Prostate gland (tissue), 2 donors: ENCODE results near the gene PHF12. TPM values are rescaled to one million over a fixed set of nuclear protein-coding genes. Genes with fewer than 3 reads are reported as not detected.

Source experiments
- DNase-seq: peaks from one replicate; pipeline ENCODE4 v3.0.0-alpha.2; 2019; ENCODE audit warnings: low spot score
- H3K27ac ChIP-seq, 2 donors: fragments of 200-600 bp; sonication (generic); 2 replicates each; pipeline ENCODE4 v1.5.1; 2017 to 2019
- H3K27me3 ChIP-seq: fragments of 200-600 bp; sonication (generic); replicated peaks from 2 replicates; pipeline ENCODE4 v1.5.1; 2019; ENCODE audit not compliant: insufficient read depth
- H3K36me3 ChIP-seq, 2 donors: fragments of 200-600 bp; sonication (generic); 1 replicate in 1 of 2; 2 replicates in 1 of 2; pipeline versions ENCODE4 v1.5.1 to v1.8.1; 2017 to 2019
- H3K4me1 ChIP-seq: fragments of 200-600 bp; sonication (generic); replicated peaks from 2 replicates; pipeline ENCODE4 v1.5.1; 2019
- H3K4me3 ChIP-seq, 2 donors: fragments of 200-600 bp; sonication (generic); 2 replicates each; pipeline ENCODE4 v1.5.1; 2017 to 2019
- H3K9me3 ChIP-seq: fragments of 200-600 bp; sonication (generic); 2 replicates; pipeline ENCODE4 v1.5.1; 2017
- CTCF ChIP-seq, 4 experiments: fragments of 200-600 bp in 2 of 4; fragments of 450-650 bp in 2 of 4; sonication (generic) in 2 of 4; IDR thresholded peaks; 1 replicate in 3 of 4; 2 replicates in 1 of 4; pipeline ENCODE4 v1.5.1; 2016 to 2019; ENCODE audit warnings: antibody characterized with exemption in 4 of 4, mild to moderate bottlenecking in 2 of 4, moderate library complexity in 2 of 4
- POLR2A ChIP-seq: fragments of 450-650 bp; IDR thresholded peaks from one replicate; pipeline ENCODE4 v1.6.1; 2016; ENCODE audit warnings: antibody characterized with exemption, mild to moderate bottlenecking
- POLR2AphosphoS5 ChIP-seq: sonication (generic); formaldehyde crosslinking; IDR thresholded peaks from one replicate; pipeline ENCODE4 v1.6.1; 2017; ENCODE audit warnings: antibody characterized with exemption
- WGBS: methylation state at CpG from one replicate; pipeline ENCODE4 v1.1.5; 2018; 5-methylcytosine and 5-hydroxymethylcytosine counted together
- intact Hi-C: fragments of 100-400 bp; cut with DNase I; formaldehyde crosslinking; loops from one replicate; pipeline ENCODE4 v1.14.2; 2022
- total RNA-seq, 2 donors: library from RNA; depleted of rRNA; stranded (reverse); fragments of >200 nt; gene quantifications; one replicate each; pipeline ENCODE4 v1.1.0, GENCODE V29; 2016

The PHF12 gene
- total RNA-seq, 2 donors from 2014 or later = 74.9 to 112 TPM

- no peak overlapping the region for H3K4me3 ChIP-seq
- WGBS = 92% methylated on average over 13 of the region's 13 CpGs
- intact Hi-C loops = loop anchor here (10.0 kb wide), 1 partner anchor 187 kb away; the partner anchor contains the start of genes NEK8 and TLCD1
- DNase-seq = no peak
- peaks cover 31 to 55% of the 10 kb centered on the region in 2 donors for H3K36me3 ChIP-seq
- no peaks in the 10 kb centered on the region for H3K27me3 ChIP-seq
- TF ChIP-seq POLR2AphosphoS5 = no peak
- no peaks in the 10 kb centered on the region for H3K4me1 ChIP-seq
- H3K9me3 ChIP-seq = no peaks in the 10 kb centered on the region
- H3K27ac ChIP-seq = no peak overlapping the region
Measured at GRCh38 chr17:28911411-28912045, 39.8 kb downstream of the PHF12 start.

DNA sequence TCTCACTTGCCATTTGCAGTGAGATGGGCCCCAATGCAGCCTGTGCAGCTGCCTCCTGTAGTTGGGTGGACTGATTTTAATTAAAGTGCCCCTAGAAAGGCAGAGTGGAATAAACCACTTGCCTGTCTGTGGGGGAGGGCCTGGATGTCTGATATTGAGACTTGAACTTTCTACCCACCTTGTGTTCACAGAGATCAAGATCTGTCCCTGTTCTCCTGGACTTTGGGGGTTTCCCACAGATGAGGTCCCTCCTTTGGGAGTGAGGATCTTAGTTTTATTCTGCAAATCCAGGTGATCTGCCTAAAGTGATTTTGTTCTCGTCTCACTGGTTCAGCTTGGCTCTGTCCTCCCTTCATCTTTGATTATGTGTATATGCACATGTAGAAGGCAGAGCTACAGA is 40.8 kb downstream of the PHF12 start:
- DNase-seq = no peak
- Histone ChIP-seq H3K4me3 (no peak overlapping the region), H3K36me3 (peaks cover 31 to 62% of the 10 kb centered on the region in 2 donors), H3K27me3 (no peaks in the 10 kb centered on the region), H3K9me3 (no peaks in the 10 kb centered on the region), H3K27ac (no peak overlapping the region), H3K4me1 (no peaks in the 10 kb centered on the region)
- TF ChIP-seq POLR2A = no peak
- TF ChIP-seq POLR2AphosphoS5 = no peak
- no peak for TF ChIP-seq CTCF (IDR thresholded peaks at IDR 0.05)
- 100% methylated on average over 1 of the region's 1 CpG for WGBS
- intact Hi-C loops = loop anchor here (10.0 kb wide), 1 partner anchor 186 kb away; the partner anchor contains the start of genes NEK8 and TLCD1

- Histone ChIP-seq H3K4me3 (no peak overlapping the region), H3K4me1 (no peaks in the 10 kb centered on the region), H3K27me3 (no peaks in the 10 kb centered on the region), H3K27ac (peak overlapping the region; percentile 49 to 55), H3K9me3 (no peaks in the 10 kb centered on the region), H3K36me3 (peaks cover 27 to 51% of the 10 kb centered on the region in 2 donors)
- DNase-seq = no peak
- 32% methylated on average over 6 of the region's 6 CpGs for WGBS
- peak; percentile 35 for TF ChIP-seq POLR2AphosphoS5
- TF ChIP-seq POLR2A = no peak
- no peak for TF ChIP-seq CTCF (IDR thresholded peaks at IDR 0.05)
- intact Hi-C loops = no loop called here
Measured at GRCh38 chr17:28908640-28909167, 42.6 kb downstream of the PHF12 start.

DNA sequence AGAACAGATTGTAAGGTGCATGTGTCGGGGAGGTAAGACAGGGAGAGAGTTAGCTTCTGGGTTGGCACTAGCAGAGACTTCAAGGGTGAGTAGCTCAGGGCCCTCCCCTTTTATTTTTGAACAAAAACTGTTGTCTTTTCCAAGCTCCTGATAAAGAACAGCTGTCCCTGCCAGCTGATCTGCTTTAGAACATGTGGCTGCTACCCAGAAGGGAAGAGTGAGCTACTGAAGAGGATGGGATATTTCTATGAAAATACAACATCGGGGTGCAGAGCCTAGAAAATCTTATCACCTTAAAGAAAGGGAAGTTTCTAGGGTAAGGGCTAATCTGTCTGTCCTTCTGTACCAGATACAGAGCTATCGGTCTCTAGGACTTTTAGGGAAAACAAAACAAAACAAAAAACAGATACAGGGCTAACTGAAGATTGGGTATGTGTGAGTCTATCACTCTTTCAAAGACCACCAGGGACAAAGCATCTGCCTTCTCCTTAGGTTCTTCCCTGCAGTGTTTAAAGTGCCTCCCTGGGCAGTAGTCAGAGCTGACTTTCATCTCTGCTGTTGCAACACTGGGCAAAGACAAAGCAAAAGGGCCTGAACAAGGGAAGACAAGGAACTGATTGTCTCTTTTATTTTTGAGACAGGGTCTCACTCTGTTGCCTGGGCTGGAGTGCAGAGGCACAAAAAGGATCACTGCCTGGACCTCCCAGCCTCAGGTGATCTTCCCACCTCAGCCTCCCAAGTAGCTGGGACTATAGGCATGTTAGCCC is 43.4 kb downstream of the PHF12 start:
- no peak for DNase-seq
- peaks cover 25 to 43% of the 10 kb centered on the region in 2 donors for H3K36me3 ChIP-seq
- H3K27me3 ChIP-seq = no peaks in the 10 kb centered on the region
- no peaks in the 10 kb centered on the region for H3K9me3 ChIP-seq
- 77% methylated on average over 3 of the region's 3 CpGs for WGBS
- H3K4me3 ChIP-seq = no peak overlapping the region
- no peaks in the 10 kb centered on the region for H3K4me1 ChIP-seq
- TF ChIP-seq CTCF (IDR thresholded peaks at IDR 0.05) (no peak), POLR2AphosphoS5 (no peak), POLR2A (no peak)
- intact Hi-C loops = no loop called here
- H3K27ac ChIP-seq = peak overlapping the region; percentile 49 to 55

GRCh38 chr17:28906706-28907438 is 44.4 kb downstream of the PHF12 start:
- no peak for TF ChIP-seq CTCF (IDR thresholded peaks at IDR 0.05)
- no peak for TF ChIP-seq POLR2AphosphoS5
- TF ChIP-seq POLR2A = no peak
- 58% methylated on average over 7 of the region's 7 CpGs for WGBS
- peak overlapping the region in 1 of 2 donors; percentile 55 for H3K27ac ChIP-seq
- H3K27me3 ChIP-seq = no peaks in the 10 kb centered on the region
- H3K36me3 ChIP-seq = peaks cover 20 to 33% of the 10 kb centered on the region in 2 donors
- no peak for DNase-seq
- no peaks in the 10 kb centered on the region for H3K4me1 ChIP-seq
- intact Hi-C loops = no loop called here
- no peaks in the 10 kb centered on the region for H3K9me3 ChIP-seq
- no peak overlapping the region for H3K4me3 ChIP-seq
